Fibroblast of lung (primary cell): ENCODE measurements around the gene GGACT. TPM values are rescaled to one million over a fixed set of nuclear protein-coding genes. Genes with fewer than 3 reads are reported as not detected.

Experiments
- DNase-seq, 2 donors: peaks; one replicate each; pipeline versions ENCODE4 v3.0.0 to v3.0.0-alpha.2; 2010; ENCODE audit warnings: low read depth in 2 of 2
- H2AFZ ChIP-seq: 2 replicates; pipeline ENCODE4 v1.5.1; 2012; ENCODE audit warnings: low read length, control low read depth, inconsistent platforms
- H3K27ac ChIP-seq: 2 replicates; pipeline ENCODE4 v1.5.1; 2011; ENCODE audit warnings: low read length, control low read depth; ENCODE audit not compliant: insufficient read depth
- H3K27me3 ChIP-seq: 2 replicates; pipeline ENCODE4 v1.5.1; 2011; ENCODE audit warnings: mild to moderate bottlenecking, low read length; ENCODE audit not compliant: control insufficient read depth, insufficient read depth
- H3K36me3 ChIP-seq: 2 replicates; pipeline ENCODE4 v1.5.1; 2011; ENCODE audit warnings: low read length; ENCODE audit not compliant: control insufficient read depth, insufficient read depth
- H3K4me1 ChIP-seq: 2 replicates; pipeline ENCODE4 v1.5.1; 2011; ENCODE audit warnings: low read length; ENCODE audit not compliant: control insufficient read depth, insufficient read depth; ENCODE audit errors: extremely low read depth
- H3K4me2 ChIP-seq: 2 replicates; pipeline ENCODE4 v1.5.1; 2011; ENCODE audit warnings: low read length, control low read depth; ENCODE audit not compliant: insufficient read depth; ENCODE audit errors: extremely low read depth
- H3K4me3 ChIP-seq, 4 experiments: fragments of 200-600 bp in 1 of 4; sonication (generic) in 1 of 4; replicated peaks in 1 of 4; 2 replicates each; pipeline ENCODE4 v1.5.1; 2011 to 2016; ENCODE audit warnings: low read length in 4 of 4, low read depth in 3 of 4, mild to moderate bottlenecking in 3 of 4, control low read depth in 2 of 4, inconsistent platforms in 1 of 4, mixed read lengths in 1 of 4; ENCODE audit not compliant: insufficient read depth in 1 of 4; ENCODE audit errors: control extremely low read depth in 1 of 4
- H3K79me2 ChIP-seq: 2 replicates; pipeline ENCODE4 v1.5.1; 2012; ENCODE audit warnings: mild to moderate bottlenecking, low read length, inconsistent platforms; ENCODE audit not compliant: control insufficient read depth, insufficient read depth
- H3K9ac ChIP-seq: 2 replicates; pipeline ENCODE4 v1.5.1; 2011; ENCODE audit warnings: mild to moderate bottlenecking, low read length, control low read depth; ENCODE audit not compliant: insufficient read depth
- H3K9me3 ChIP-seq: 2 replicates; pipeline ENCODE4 v1.5.1; 2012; ENCODE audit warnings: low read depth, low read length; ENCODE audit not compliant: control insufficient read depth, insufficient read depth
- H4K20me1 ChIP-seq: 2 replicates; pipeline ENCODE4 v1.5.1; 2011; ENCODE audit warnings: low read length; ENCODE audit not compliant: control insufficient read depth, insufficient read depth; ENCODE audit errors: extremely low read depth
- CTCF ChIP-seq, 2 donors: IDR thresholded peaks in 1 of 2; conservative IDR thresholded peaks in 1 of 2; 1 replicate in 1 of 2; 2 replicates in 1 of 2; pipeline ENCODE4 v1.5.1; 2011 to 2012; ENCODE audit warnings: low read length in 2 of 2, control low read depth in 1 of 2, inconsistent platforms in 1 of 2, low read depth in 1 of 2, mild to moderate bottlenecking in 1 of 2
- EZH2 ChIP-seq: IDR thresholded peaks from 2 replicates; pipeline ENCODE4 v1.5.1; 2012; ENCODE audit warnings: low read length, control low read depth, mild to moderate bottlenecking; ENCODE audit errors: missing control alignments
- polyA plus RNA-seq, 2 donors: library from polyadenylated mRNA; depleted of rRNA in 1 of 2; stranded (reverse) in 1 of 2; unstranded in 1 of 2; fragments of >200 nt; gene quantifications; 2 replicates each; pipeline ENCODE4 v1.2.1, GENCODE V29; 2011 to 2012; ENCODE audit warnings: missing spikeins in 1 of 2
- total RNA-seq: library from RNA; depleted of rRNA; stranded (reverse); fragments of >200 nt; gene quantifications from 2 replicates; pipeline ENCODE4 v1.2.1, GENCODE V29; 2014

The GGACT gene
- total and polyA plus RNA-seq, 2 donors (not counting 1 experiment from before 2014, with no cell fraction given) = 2.6 to 6.6 TPM

GRCh38 chr13:100528353-100528752 is 60.2 kb downstream of the GGACT start:
- H3K9me3 ChIP-seq = no peaks in the 10 kb centered on the region

GRCh38 chr13:100527644-100528043 is 60.9 kb downstream of the GGACT start:
- no peaks in the 10 kb centered on the region for H4K20me1 ChIP-seq
- no peak overlapping the region for H3K27ac ChIP-seq
- no peaks in the 10 kb centered on the region for H3K27me3 ChIP-seq
- H3K9me3 ChIP-seq = no peaks in the 10 kb centered on the region
- no peak overlapping the region for H2AFZ ChIP-seq
- H3K4me2 ChIP-seq = no peak overlapping the region
- H3K4me3 ChIP-seq = no peak overlapping the region
- TF ChIP-seq EZH2 = no peak
- no peak for TF ChIP-seq CTCF (conservative IDR thresholded peaks at IDR 0.05 in 1 of 2, IDR thresholded peaks at IDR 0.05 in 1 of 2; ENCODE audit: low read depth in 1 of 2, low read length in 2 of 2)
- H3K9ac ChIP-seq = no peak overlapping the region
- DNase-seq = no peak
- peaks cover 1% of the 10 kb centered on the region for H3K36me3 ChIP-seq
- H3K79me2 ChIP-seq = no peaks in the 10 kb centered on the region
- no peaks in the 10 kb centered on the region for H3K4me1 ChIP-seq

More at GRCh38 chr13:100528353-100528752, 60.2 kb downstream of the GGACT start:
- no peak overlapping the region for H2AFZ ChIP-seq
- TF ChIP-seq EZH2 (no peak), CTCF (conservative IDR thresholded peaks at IDR 0.05 in 1 of 2, IDR thresholded peaks at IDR 0.05 in 1 of 2; ENCODE audit: low read depth in 1 of 2, low read length in 2 of 2) (no peak)
- no peak overlapping the region for H3K4me3 ChIP-seq
- H3K36me3 ChIP-seq = peaks cover 1% of the 10 kb centered on the region
- H3K9ac ChIP-seq = no peak overlapping the region
- no peak for DNase-seq
- H3K27ac ChIP-seq = no peak overlapping the region
- H3K27me3 ChIP-seq = no peaks in the 10 kb centered on the region
- H3K4me2 ChIP-seq = no peak overlapping the region
- H4K20me1 ChIP-seq = no peaks in the 10 kb centered on the region
- H3K4me1 ChIP-seq = no peaks in the 10 kb centered on the region
- no peaks in the 10 kb centered on the region for H3K79me2 ChIP-seq

GRCh38 chr13:100526318-100527000 is 62.1 kb downstream of the GGACT start:
- no peak for DNase-seq
- Histone ChIP-seq H4K20me1 (no peaks in the 10 kb centered on the region), H3K79me2 (no peaks in the 10 kb centered on the region), H3K9ac (no peak overlapping the region), H3K36me3 (peaks cover 1% of the 10 kb centered on the region), H3K4me2 (no peak overlapping the region), H3K27me3 (no peaks in the 10 kb centered on the region), H3K4me1 (no peaks in the 10 kb centered on the region), H2AFZ (no peak overlapping the region), H3K4me3 (no peak overlapping the region), H3K27ac (no peak overlapping the region), H3K9me3 (no peaks in the 10 kb centered on the region)
- TF ChIP-seq CTCF (conservative IDR thresholded peaks at IDR 0.05 in 1 of 2, IDR thresholded peaks at IDR 0.05 in 1 of 2; ENCODE audit: low read depth in 1 of 2, low read length in 2 of 2) = no peak
- no peak for TF ChIP-seq EZH2
